HepG2 (cell line): ENCODE measurements around the gene TMEM186. TPM values are rescaled to one million over a fixed set of nuclear protein-coding genes. Genes with fewer than 3 reads are reported as not detected.
A peak's percentile ranks its signal among the peaks of the same experiment; 100 is the strongest.

ENCODE experiments used
- ATAC-seq: fragments of 200-7000 bp; cut with Tn5 transposase; 3 replicates; pipeline ENCODE4 v1.9.1; 2020; ENCODE audit warnings: mild to moderate bottlenecking, moderate library complexity
- BruUV-seq: library from RNA; stranded (reverse); fragments of 400-500 nt; replicated peaks from 2 replicates; lab custom pipeline; 2021; lab: Mats Ljungman, UMichigan
- CTCF ChIA-PET: fragments of 300-600 bp; formaldehyde crosslinking; extraction: SDS; loops from one replicate; lab custom pipeline; 2021; ENCODE audit warnings: low total read pairs, inconsistent platforms, low intra/inter-chr PET ratio; lab: Yijun Ruan, JAX
- POLR2A ChIA-PET: fragments of 350-600 bp; sonication (Branson Sonifier 250); formaldehyde crosslinking; loops from one replicate; lab custom pipeline; 2020; ENCODE audit warnings: antibody characterized with exemption, inconsistent platforms; lab: Yijun Ruan, JAX
- DNase-seq: peaks from one replicate; pipeline ENCODE4 v3.0.0-alpha.2; 2015; ENCODE audit warnings: low spot score
- FAIRE-seq: peaks from 3 replicates; lab custom pipeline; 2011; peaks lifted over from hg19 to GRCh38; lab: Jason Lieb, UNC
- H2AFZ ChIP-seq: one replicate; pipeline ENCODE4 v1.6.1; 2011; ENCODE audit warnings: low read length, inconsistent platforms
- H3K27ac ChIP-seq: fragments of 300-600 bp; 3 replicates; pipeline ENCODE4 v1.8.0; 2011; ENCODE audit warnings: mixed run types, mild to moderate bottlenecking, mixed read lengths, low read length, inconsistent platforms; ENCODE audit not compliant: insufficient read depth; ENCODE audit errors: extremely low read length
- H3K27me3 ChIP-seq, 2 experiments: fragments of 200-600 bp in 1 of 2; 2 replicates in 1 of 2; 3 replicates in 1 of 2; pipeline versions ENCODE4 v1.6.0 to v1.8.0; 2011; ENCODE audit warnings: low read length in 2 of 2, mild to moderate bottlenecking in 2 of 2, moderate library complexity in 2 of 2, inconsistent platforms in 1 of 2; ENCODE audit not compliant: insufficient read depth in 2 of 2, control insufficient read depth in 1 of 2
- H3K36me3 ChIP-seq, 2 experiments: fragments of 200-600 bp in 1 of 2; replicated peaks in 1 of 2; 2 replicates in 1 of 2; 3 replicates in 1 of 2; pipeline versions ENCODE4 v1.5.1 to v1.8.0; 2011; ENCODE audit warnings: low read length in 2 of 2, inconsistent platforms in 1 of 2; ENCODE audit not compliant: insufficient read depth in 2 of 2, control insufficient read depth in 1 of 2
- H3K4me1 ChIP-seq: 2 replicates; pipeline ENCODE4 v1.5.1; 2012; ENCODE audit warnings: low read length, inconsistent platforms; ENCODE audit not compliant: insufficient read depth
- H3K4me2 ChIP-seq: 2 replicates; pipeline ENCODE4 v1.6.0; 2011; ENCODE audit warnings: low read depth, low read length, inconsistent platforms
- H3K4me3 ChIP-seq, 3 experiments: fragments of 200-600 bp in 1 of 3; sonication (generic), shearing (Covaris generic) in 1 of 3; replicated peaks in 1 of 3; 2 replicates each; pipeline ENCODE4 v1.5.1; 2011 to 2016; ENCODE audit warnings: low read length in 3 of 3, inconsistent platforms in 2 of 3, low read depth in 2 of 3, mild to moderate bottlenecking in 2 of 3, control low read depth in 1 of 3, mixed read lengths in 1 of 3; ENCODE audit not compliant: insufficient read depth in 1 of 3
- H3K79me2 ChIP-seq: one replicate; pipeline ENCODE4 v1.6.1; 2011; ENCODE audit warnings: low read length, inconsistent platforms; ENCODE audit not compliant: insufficient read depth
- H3K9ac ChIP-seq: 2 replicates; pipeline ENCODE4 v1.6.0; 2011; ENCODE audit warnings: mild to moderate bottlenecking, low read depth, low read length, inconsistent platforms; ENCODE audit not compliant: insufficient read depth
- H3K9me3 ChIP-seq: 2 replicates; pipeline ENCODE4 v1.5.1; 2012; ENCODE audit warnings: mild to moderate bottlenecking, low read length
- H4K20me1 ChIP-seq: 2 replicates; pipeline ENCODE4 v1.6.0; 2011; ENCODE audit warnings: inconsistent platforms, mild to moderate bottlenecking, low read length, moderate library complexity; ENCODE audit not compliant: insufficient read depth
- GATA4 ChIP-seq: sonication (generic); IDR thresholded peaks from 2 replicates; pipeline ENCODE4 v1.6.1; 2016; ENCODE audit warnings: antibody characterized with exemption, low read depth, borderline replicate concordance
- HOXD1 ChIP-seq: sonication (generic); formaldehyde crosslinking; IDR thresholded peaks from 2 replicates; pipeline ENCODE4 v1.5.0; 2020; ENCODE audit warnings: missing genetic modification reagents
- JDP2 ChIP-seq: sonication (generic); formaldehyde crosslinking; IDR thresholded peaks from 2 replicates; pipeline ENCODE4 v1.8.1; 2022; ENCODE audit warnings: missing genetic modification reagents, borderline replicate concordance
- MAF1 ChIP-seq: sonication (generic); formaldehyde crosslinking; IDR thresholded peaks from 2 replicates; pipeline ENCODE4 v1.5.0; 2020; ENCODE audit warnings: missing genetic modification reagents, borderline replicate concordance
- MBD4 ChIP-seq: IDR thresholded peaks from 2 replicates; pipeline ENCODE4 v1.6.1; 2012; ENCODE audit warnings: low read length, inconsistent platforms, borderline replicate concordance
- MXI1 ChIP-seq: IDR thresholded peaks from 3 replicates; pipeline ENCODE4 v1.6.1; 2012; ENCODE audit warnings: low read depth, low read length, inconsistent platforms, borderline replicate concordance
- NFIC ChIP-seq: IDR thresholded peaks from 2 replicates; pipeline ENCODE4 v1.6.1; 2012; ENCODE audit warnings: mild to moderate bottlenecking, low read length, inconsistent platforms
- SNAI1 ChIP-seq: sonication (generic); formaldehyde crosslinking; IDR thresholded peaks from 2 replicates; pipeline ENCODE4 v1.5.0; 2020; ENCODE audit warnings: mild to moderate bottlenecking, missing genetic modification reagents, borderline replicate concordance
- XBP1 ChIP-seq: sonication (generic); formaldehyde crosslinking; IDR thresholded peaks from 2 replicates; pipeline ENCODE4 v1.5.0; 2020; ENCODE audit warnings: missing genetic modification reagents
- ZNF33A ChIP-seq: sonication (generic); formaldehyde crosslinking; IDR thresholded peaks from 2 replicates; pipeline ENCODE4 v1.5.1; 2020; ENCODE audit warnings: missing genetic modification reagents, mild to moderate bottlenecking, moderate library complexity, borderline replicate concordance
- ZNF33B ChIP-seq: sonication (generic); formaldehyde crosslinking; IDR thresholded peaks from 2 replicates; pipeline ENCODE4 v1.5.1; 2020; ENCODE audit warnings: mild to moderate bottlenecking, missing genetic modification reagents
- ZNF432 ChIP-seq: sonication (generic); formaldehyde crosslinking; IDR thresholded peaks from 2 replicates; pipeline ENCODE4 v1.5.0; 2020; ENCODE audit warnings: missing genetic modification reagents, mild to moderate bottlenecking, borderline replicate concordance
- ZNF468 ChIP-seq: sonication (generic); formaldehyde crosslinking; IDR thresholded peaks from 2 replicates; pipeline ENCODE4 v1.8.0; 2022; ENCODE audit warnings: mild to moderate bottlenecking, moderate library complexity, missing genetic modification reagents
- ZNF530 ChIP-seq: sonication (generic); formaldehyde crosslinking; IDR thresholded peaks from 2 replicates; pipeline ENCODE4 v1.5.0; 2020; ENCODE audit warnings: low read depth, mild to moderate bottlenecking, missing genetic modification reagents
- ZSCAN22 ChIP-seq: sonication (generic); formaldehyde crosslinking; IDR thresholded peaks from 2 replicates; pipeline ENCODE4 v1.4.0; 2020; ENCODE audit warnings: mild to moderate bottlenecking, missing genetic modification reagents
- WGBS: methylation state at CpG from one replicate; pipeline ENCODE4 v1.1.6; 2017; ENCODE audit warnings: low lambda C conversion rate; 5-methylcytosine and 5-hydroxymethylcytosine counted together
- in situ Hi-C: cut with HindIII; loops from 2 replicates; pipeline ENCODE4 v1.10.0; 2017; ENCODE audit warnings: low pct_unique_long_range_greater_than_20kb; ENCODE audit not compliant: extremely low pct_ligation_motif_present
- intact Hi-C: fragments of 100-400 bp; cut with micrococcal nuclease; formaldehyde crosslinking; loops from one replicate; pipeline ENCODE4 v1.10.0; 2022; ENCODE audit not compliant: unreplicated experiment
- polyA plus RNA-seq, 8 experiments: library from polyadenylated mRNA; depleted of rRNA in 3 of 8; stranded (reverse) in 7 of 8; unstranded in 1 of 8; fragments of >200 nt; fragmentation: Illumina TruSeq in 4 of 8; extraction: Trizol in 4 of 8; gene quantifications; 2 replicates each; pipeline versions ENCODE4 v1.2.1 to v1.2.3, GENCODE V29; 2011 to 2016; ENCODE audit warnings: low read depth in 4 of 8, missing spikeins in 1 of 8, mixed read lengths in 1 of 8; ENCODE audit not compliant: insufficient read depth in 1 of 8
- total RNA-seq, 5 experiments: library from RNA; depleted of rRNA; stranded (reverse); fragments of >200 nt; fragmentation: Illumina TruSeq; extraction: Trizol; gene quantifications; 2 replicates each; pipeline ENCODE4 v1.2.3, GENCODE V29; 2016; ENCODE audit warnings: low read depth in 1 of 5
- TF ChIP-seq, protein P1 (sequence below): sonication (generic); formaldehyde crosslinking; IDR thresholded peaks from 2 replicates; pipeline ENCODE4 v1.5.0; 2020; ENCODE audit warnings: mild to moderate bottlenecking, missing genetic modification reagents, moderate library complexity
- TF ChIP-seq, protein P2 (sequence below): IDR thresholded peaks from 2 replicates; pipeline ENCODE4 v1.6.1; 2016; ENCODE audit warnings: missing biosample characterization, missing genetic modification reagents, low read depth
- TF ChIP-seq, protein P3 (sequence below): sonication (generic); formaldehyde crosslinking; IDR thresholded peaks from 2 replicates; pipeline ENCODE4 v1.5.0; 2020; ENCODE audit warnings: missing genetic modification reagents, mild to moderate bottlenecking, borderline replicate concordance

Gene TMEM186
- total and polyA plus RNA-seq, 2 of the 13 experiments (the other 11 are each of a cell fraction or from before 2014, with no cell fraction given), result 16.2 to 19.3 TPM

DNA sequence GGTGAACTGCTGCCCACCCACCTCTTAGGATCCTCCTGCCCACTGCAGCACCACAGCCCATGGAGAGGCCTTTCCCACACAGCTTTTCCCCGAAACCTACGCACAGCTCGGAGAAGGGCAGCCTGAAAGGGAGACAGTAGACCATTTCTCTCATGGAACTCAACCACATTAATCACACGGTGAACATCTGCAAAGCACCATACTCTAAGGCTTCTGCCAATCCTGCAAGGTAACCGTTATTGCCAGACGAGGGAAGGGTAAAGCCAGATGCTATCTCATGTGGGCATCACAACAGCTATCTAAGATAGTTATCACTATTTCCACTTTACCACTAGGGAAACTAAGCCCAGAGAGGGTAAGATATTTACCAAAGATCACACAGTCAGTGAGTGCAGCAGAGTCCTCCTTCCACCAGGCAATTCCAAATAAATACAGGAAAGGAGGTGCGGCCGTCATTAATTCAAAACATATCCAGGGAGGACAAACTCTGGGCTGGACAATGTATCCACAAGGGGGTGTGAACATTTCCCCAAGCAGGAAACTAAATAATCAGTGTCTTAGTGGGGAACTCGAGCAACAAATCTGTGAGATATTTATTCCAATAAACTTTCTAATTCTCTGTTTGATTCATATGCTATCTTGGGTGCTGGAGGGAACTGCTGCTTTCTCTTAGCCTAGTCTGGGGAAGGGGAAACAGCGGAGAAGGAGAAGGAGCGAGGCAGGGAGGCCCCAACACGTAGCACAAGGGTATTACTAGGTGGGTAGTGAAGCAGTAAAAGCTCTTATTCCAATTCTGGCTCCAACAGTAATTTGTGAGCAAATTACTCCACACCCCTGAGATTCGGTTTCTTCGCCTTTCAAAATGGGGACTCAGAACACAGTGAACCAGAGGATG, 723 bp downstream of the TMEM186 start:
- Histone ChIP-seq H3K27ac (peak overlapping the region; percentile 62), H3K36me3 (peaks cover under 1 to 21% of the 10 kb centered on the region in 2 experiments), H4K20me1 (peaks cover 16% of the 10 kb centered on the region), H3K9me3 (no peaks in the 10 kb centered on the region), H3K4me3 (peak overlapping the region; percentile 85 to 87 (median 86)), H3K79me2 (peaks cover 58% of the 10 kb centered on the region), H2AFZ (peak overlapping the region; percentile 66), H3K9ac (peak overlapping the region; percentile 93), H3K4me2 (peak overlapping the region; percentile 95), H3K27me3 (no peaks in the 10 kb centered on the region; a peak in 1 of 5 replicates), H3K4me1 (peaks cover 45% of the 10 kb centered on the region)
- in situ Hi-C loops, result loop anchor here (5.0 kb wide), 2 partner anchors 139 to 229 kb away; no protein-coding TSS in a partner anchor
- intact Hi-C loops, result loop anchor here (2.0 kb wide), 2 partner anchors 56 to 66 kb away; no protein-coding TSS in a partner anchor
- peak; percentile 12 for ATAC-seq
- WGBS, result 39% methylated on average over 14 of the region's 14 CpGs
- CTCF ChIA-PET, result interaction anchor here (1.1 to 1.5 kb wide), 2 partner anchors 136 to 229 kb away, joined by 4 to 5 read pairs; no protein-coding TSS in a partner anchor
- BruUV-seq, result TSS peak; percentile 88
- no peak for FAIRE-seq
- POLR2A ChIA-PET, result interaction anchor here (0.7 to 2.5 kb wide), 13 partner anchors 8 to 144 kb away, joined by 3 to 19 read pairs (median 4); partner anchors contain the start of gene CARHSP1
- DNase-seq, result no peak
- TF ChIP-seq JDP2, result peak; percentile 9; the same call in 1 of the 2 replicates
- no peak for TF ChIP-seq MXI1
- TF ChIP-seq, protein P1, sequence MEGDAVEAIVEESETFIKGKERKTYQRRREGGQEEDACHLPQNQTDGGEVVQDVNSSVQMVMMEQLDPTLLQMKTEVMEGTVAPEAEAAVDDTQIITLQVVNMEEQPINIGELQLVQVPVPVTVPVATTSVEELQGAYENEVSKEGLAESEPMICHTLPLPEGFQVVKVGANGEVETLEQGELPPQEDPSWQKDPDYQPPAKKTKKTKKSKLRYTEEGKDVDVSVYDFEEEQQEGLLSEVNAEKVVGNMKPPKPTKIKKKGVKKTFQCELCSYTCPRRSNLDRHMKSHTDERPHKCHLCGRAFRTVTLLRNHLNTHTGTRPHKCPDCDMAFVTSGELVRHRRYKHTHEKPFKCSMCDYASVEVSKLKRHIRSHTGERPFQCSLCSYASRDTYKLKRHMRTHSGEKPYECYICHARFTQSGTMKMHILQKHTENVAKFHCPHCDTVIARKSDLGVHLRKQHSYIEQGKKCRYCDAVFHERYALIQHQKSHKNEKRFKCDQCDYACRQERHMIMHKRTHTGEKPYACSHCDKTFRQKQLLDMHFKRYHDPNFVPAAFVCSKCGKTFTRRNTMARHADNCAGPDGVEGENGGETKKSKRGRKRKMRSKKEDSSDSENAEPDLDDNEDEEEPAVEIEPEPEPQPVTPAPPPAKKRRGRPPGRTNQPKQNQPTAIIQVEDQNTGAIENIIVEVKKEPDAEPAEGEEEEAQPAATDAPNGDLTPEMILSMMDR (CRISPR knock-in tag), result peak; percentile 26; the same call in 1 of the 2 replicates
- TF ChIP-seq, protein P2, sequence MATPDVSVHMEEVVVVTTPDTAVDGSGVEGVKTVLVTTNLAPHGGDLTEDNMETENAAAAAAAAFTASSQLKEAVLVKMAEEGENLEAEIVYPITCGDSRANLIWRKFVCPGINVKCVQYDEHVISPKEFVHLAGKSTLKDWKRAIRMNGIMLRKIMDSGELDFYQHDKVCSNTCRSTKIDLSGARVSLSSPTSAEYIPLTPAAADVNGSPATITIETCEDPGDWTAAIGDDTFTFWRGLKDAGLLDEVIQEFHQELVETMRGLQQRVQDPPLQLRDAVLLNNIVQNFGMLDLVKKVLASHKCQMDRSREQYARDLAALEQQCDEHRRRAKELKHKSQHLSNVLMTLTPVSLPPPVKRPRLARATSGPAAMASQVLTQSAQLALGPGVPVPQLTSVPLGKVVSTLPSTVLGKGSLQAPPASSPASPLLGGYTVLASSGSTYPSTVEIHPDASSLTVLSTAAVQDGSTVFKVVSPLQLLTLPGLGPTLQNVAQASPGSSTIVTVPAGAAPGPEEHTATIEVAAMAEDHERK, result no peak
- no peak for TF ChIP-seq ZNF33B (CRISPR knock-in tag)
- TF ChIP-seq MAF1 (CRISPR knock-in tag), result no peak
- 0 out of 2 replicates have a peak, but pooled peaks have one; percentile 33 for TF ChIP-seq ZNF432 (CRISPR knock-in tag)
- TF ChIP-seq, protein P3, sequence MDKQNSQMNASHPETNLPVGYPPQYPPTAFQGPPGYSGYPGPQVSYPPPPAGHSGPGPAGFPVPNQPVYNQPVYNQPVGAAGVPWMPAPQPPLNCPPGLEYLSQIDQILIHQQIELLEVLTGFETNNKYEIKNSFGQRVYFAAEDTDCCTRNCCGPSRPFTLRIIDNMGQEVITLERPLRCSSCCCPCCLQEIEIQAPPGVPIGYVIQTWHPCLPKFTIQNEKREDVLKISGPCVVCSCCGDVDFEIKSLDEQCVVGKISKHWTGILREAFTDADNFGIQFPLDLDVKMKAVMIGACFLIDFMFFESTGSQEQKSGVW (CRISPR knock-in tag), result no peak
- 0 out of 2 replicates have a peak, but pooled peaks have one; percentile 71 for TF ChIP-seq ZNF468 (CRISPR knock-in tag)
- TF ChIP-seq HOXD1 (CRISPR knock-in tag), result no peak
- no peak for TF ChIP-seq GATA4
- peak; percentile 40; the same call in 1 of the 2 replicates for TF ChIP-seq NFIC
- TF ChIP-seq MBD4, result no peak
- TF ChIP-seq SNAI1 (CRISPR knock-in tag), result no peak
- TF ChIP-seq ZNF33A (CRISPR knock-in tag), result 0 out of 2 replicates have a peak, but pooled peaks have one; percentile 60
- TF ChIP-seq XBP1 (CRISPR knock-in tag), result no peak
- no peak for TF ChIP-seq ZSCAN22 (CRISPR knock-in tag)
- TF ChIP-seq ZNF530 (CRISPR knock-in tag), result no peak
